ENCODE data around the gene DAPK1. TPM values are rescaled to one million over a fixed set of nuclear protein-coding genes. Genes with fewer than 3 reads are reported as not detected.

The DAPK1 gene
- total RNA-seq, 1 donor from 2014 or later = 196 TPM

GRCh38 chr9:87647114-87647513 lies 149.4 kb downstream of the DAPK1 start:
- Histone ChIP-seq H3K27ac (no peak overlapping the region), H3K4me3 (no peak overlapping the region), H3K9me3 (no peaks in the 10 kb centered on the region), H3K27me3 (ENCODE audit: low read depth) (no peaks in the 10 kb centered on the region), H3K36me3 (peaks cover 83% of the 10 kb centered on the region), H3K4me1 (peaks cover 16% of the 10 kb centered on the region)
- DNase-seq (no peak), ATAC-seq (no peak)
- intact Hi-C loops (cut with DNase I) = no loop called here
- TF ChIP-seq CTCF (IDR thresholded peaks at IDR 0.05) = no peak

GRCh38 chr9:87648606-87649005 lies 150.9 kb downstream of the DAPK1 start:
- TF ChIP-seq CTCF (IDR thresholded peaks at IDR 0.05) = no peak
- Histone ChIP-seq H3K9me3 (no peaks in the 10 kb centered on the region), H3K4me1 (peaks cover 6% of the 10 kb centered on the region), H3K4me3 (no peak overlapping the region), H3K27me3 (ENCODE audit: low read depth) (no peaks in the 10 kb centered on the region), H3K27ac (no peak overlapping the region), H3K36me3 (peaks cover 78% of the 10 kb centered on the region)
- ATAC-seq = peak in 1 of 2 donors; percentile 51
- no peak for DNase-seq
- intact Hi-C loops (cut with DNase I) = no loop called here

GRCh38 chr9:87650611-87651295 lies 153.1 kb downstream of the DAPK1 start:
- Histone ChIP-seq H3K36me3 (peaks cover 58% of the 10 kb centered on the region), H3K27me3 (ENCODE audit: low read depth) (no peaks in the 10 kb centered on the region), H3K9me3 (no peaks in the 10 kb centered on the region), H3K27ac (no peak overlapping the region), H3K4me1 (peaks cover 6% of the 10 kb centered on the region), H3K4me3 (no peak overlapping the region)
- TF ChIP-seq CTCF (IDR thresholded peaks at IDR 0.05) = no peak
- ATAC-seq (no peak), DNase-seq (no peak)
- intact Hi-C loops (cut with DNase I) = no loop called here

- intact Hi-C loops (cut with DNase I) = no loop called here
- H3K9me3 ChIP-seq = no peaks in the 10 kb centered on the region
- no peak for TF ChIP-seq CTCF (IDR thresholded peaks at IDR 0.05)
- no peak overlapping the region for H3K4me3 ChIP-seq
- peaks cover 8% of the 10 kb centered on the region for H3K4me1 ChIP-seq
- DNase-seq (no peak), ATAC-seq (no peak)
- H3K27me3 ChIP-seq (ENCODE audit: low read depth) = no peaks in the 10 kb centered on the region
- H3K36me3 ChIP-seq = peaks cover 52% of the 10 kb centered on the region
- H3K27ac ChIP-seq = no peak overlapping the region
These were observed 153.8 kb downstream of the DAPK1 start for GRCh38 chr9:87651431-87651830.

GRCh38 chr9:87653941-87654340 lies 156.3 kb downstream of the DAPK1 start:
- H3K36me3 ChIP-seq = peaks cover 41% of the 10 kb centered on the region
- intact Hi-C loops (cut with DNase I) = no loop called here
- no peaks in the 10 kb centered on the region for H3K9me3 ChIP-seq
- no peak for TF ChIP-seq CTCF (IDR thresholded peaks at IDR 0.05)
- H3K4me3 ChIP-seq = no peak overlapping the region
- DNase-seq (no peak), ATAC-seq (peak in 1 of 2 donors; percentile 14)
- no peaks in the 10 kb centered on the region for H3K27me3 ChIP-seq (ENCODE audit: low read depth)
- peaks cover 14% of the 10 kb centered on the region for H3K4me1 ChIP-seq
- H3K27ac ChIP-seq = no peak overlapping the region
